NCI-H510A treated with DMSO at 0.1 percent for 48 hours (cell line): Measurements from ENCODE around the gene ENKUR.

Experiments used
- DNase-seq: peaks from one replicate; lab custom pipeline; 2025; lab: John Stamatoyannopoulos, UW

Gene ENKUR

GRCh38 chr10:24947304-24948097 is 68.5 kb downstream of the ENKUR start:
- no peak for DNase-seq

- no peak for DNase-seq
Observed at GRCh38 chr10:24944512-24945255, 71.3 kb downstream of the ENKUR start.

- no peak for DNase-seq
Observed at GRCh38 chr10:24938525-24938924, 77.4 kb downstream of the ENKUR start.

GRCh38 chr10:24938076-24938475 is 77.9 kb downstream of the ENKUR start:
- DNase-seq, result no peak

- no peak for DNase-seq
Observed at GRCh38 chr10:24935504-24936292, 80.3 kb downstream of the ENKUR start.
